ENCODE results near the gene MIER2.
A peak's percentile ranks its signal among the peaks of the same experiment; 100 is the strongest.

Gene MIER2

DNA sequence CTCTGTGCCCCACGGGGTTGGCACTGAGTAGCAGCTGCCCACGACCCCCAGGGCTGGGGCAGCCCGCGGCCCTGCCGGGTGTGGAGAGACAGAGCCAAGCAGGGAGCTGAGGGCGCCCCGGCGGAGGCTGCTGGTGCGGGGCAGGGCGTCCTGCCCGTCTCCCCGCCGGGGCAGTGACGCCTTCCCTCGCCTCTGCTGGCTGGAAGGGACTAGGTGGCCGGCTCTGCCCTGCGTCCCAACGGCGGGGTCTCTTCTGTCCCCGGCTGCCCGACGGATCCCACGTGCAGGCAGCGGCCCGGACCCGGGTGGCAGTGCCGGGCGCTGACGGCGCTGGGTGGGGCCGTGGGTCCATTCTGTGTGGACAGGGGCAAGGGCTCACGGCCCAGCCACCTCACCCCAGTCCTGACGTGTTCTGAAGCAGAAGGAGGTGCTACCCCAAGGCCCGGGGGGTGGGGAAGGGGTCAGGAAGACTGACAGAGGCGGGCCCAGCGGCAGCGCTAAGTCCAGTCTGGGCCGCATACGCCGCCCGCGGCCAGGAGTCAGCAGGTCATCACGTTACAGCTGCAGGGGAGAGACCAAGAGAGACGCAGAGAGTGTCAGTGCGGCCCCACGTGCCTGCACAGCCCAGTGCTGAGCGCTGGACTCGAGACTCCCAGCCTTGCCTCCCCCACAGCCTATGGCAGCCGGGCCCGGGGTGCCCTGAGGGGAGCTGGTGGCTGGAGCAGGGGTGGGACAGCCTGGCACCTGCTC, 38.3 kb downstream of the MIER2 start:
- DNase-seq, result no peak

DNA sequence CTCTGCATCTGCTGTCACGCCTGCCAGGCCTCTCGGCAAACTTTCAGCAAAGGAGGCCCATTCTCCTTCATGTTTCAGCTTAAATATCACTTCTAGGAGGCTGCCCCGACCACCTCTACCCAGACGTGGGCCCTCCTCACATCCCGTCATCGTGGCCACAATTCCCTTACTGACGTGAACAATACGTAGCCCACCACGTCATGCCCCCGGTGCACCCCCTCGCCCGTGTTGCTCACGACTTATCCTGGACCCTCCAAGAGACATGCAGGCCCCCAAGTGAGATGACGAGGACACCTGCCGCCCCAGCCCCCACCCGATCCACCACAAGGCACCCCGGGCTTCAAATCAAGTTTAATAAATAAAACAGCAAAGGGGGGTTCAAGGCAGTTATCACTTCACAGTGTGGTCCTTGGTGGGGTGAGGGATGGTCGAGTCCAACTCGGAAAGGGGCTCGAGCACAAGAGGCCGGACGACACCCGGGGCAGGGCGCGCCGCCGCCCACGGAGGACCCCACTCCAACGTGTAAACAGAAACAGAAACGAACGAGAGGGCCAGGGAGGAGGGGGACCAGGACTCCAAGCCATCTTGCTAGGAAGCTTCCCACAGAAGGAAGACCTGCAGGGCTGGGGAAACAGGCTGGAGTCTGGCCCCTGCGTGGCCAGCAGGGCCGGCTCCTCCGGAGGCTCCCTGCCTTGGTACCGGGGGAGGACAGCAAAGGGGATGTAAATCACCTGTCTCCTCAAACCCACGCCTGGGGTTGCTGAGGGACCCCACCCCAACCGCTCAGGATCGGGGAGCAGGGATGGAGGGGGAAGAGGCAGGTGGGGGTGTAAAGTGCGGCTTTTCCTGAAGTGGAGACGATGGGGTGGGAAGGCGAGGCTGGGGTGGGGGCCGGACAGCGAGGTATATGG, 39.1 kb downstream of the MIER2 start:
- DNase-seq, result no peak

DNA sequence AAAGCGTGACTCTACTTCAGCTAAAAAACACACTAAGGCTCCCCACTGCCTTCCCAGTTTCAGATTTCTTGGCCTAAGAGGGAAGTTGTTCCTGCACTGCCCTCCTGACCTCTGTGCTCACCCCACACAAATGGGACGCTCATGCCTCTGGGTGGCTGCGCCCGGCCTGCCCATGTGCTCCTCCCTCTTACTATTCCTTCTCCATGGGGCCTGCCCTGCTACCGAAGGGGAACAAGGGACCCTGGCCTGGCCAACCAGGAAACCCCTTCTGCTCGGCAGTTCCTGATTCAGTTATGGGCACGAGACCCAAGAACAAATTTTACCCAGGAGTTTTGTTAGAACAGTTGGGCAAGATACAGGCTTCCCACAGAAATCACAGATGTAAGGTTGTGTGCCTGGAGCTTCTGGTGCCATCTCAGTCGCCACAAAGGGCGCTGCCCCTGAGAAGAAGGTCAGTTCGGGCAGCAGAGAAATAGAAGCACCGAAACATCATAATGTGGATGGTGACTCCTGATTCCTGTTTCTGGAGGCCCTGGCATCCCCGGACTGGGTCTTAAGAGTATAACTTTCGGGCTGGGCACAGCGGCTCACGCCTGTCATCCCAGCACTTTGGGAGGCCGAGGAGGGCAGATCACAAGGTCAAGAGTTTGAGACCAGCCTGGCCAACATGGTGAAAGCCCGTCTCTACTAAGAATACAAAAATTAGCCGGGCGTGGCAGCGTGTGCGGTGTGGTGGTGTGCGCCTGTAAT, 47.9 kb downstream of the MIER2 start:
- no peak for DNase-seq

DNA sequence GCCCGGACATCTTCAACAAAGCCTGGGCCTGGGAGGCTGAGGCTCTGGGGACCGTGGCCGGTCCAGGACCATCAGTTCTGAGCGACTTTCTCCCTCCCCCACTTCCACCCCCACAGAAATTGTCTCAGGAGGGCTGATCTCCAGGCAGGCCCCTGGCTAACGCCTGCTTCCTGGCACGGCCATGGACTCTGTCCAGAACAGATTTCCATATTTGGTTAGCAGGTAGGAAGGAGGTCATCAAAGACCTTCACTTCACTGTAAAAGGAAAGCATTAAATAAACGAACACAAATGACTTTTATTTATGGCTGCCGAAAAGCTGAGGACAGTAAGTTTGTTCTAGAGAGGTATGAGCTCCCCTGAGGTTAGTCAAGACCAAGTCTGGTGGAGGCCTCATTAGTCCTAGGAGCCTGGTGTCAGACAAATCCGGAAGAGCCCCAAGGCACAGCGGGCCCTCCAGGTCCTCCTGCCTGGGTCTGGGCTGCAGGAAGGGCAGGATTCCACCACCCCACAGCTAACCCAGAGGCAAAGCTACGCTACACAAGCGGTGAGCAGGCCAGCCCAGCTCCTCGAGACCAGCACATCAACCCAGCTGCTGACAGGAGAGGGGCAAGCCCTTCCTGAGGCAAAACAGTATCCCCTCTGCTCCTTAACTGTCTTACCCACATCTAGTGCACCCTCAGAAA, 48.8 kb downstream of the MIER2 start:
- no peak for DNase-seq

DNA sequence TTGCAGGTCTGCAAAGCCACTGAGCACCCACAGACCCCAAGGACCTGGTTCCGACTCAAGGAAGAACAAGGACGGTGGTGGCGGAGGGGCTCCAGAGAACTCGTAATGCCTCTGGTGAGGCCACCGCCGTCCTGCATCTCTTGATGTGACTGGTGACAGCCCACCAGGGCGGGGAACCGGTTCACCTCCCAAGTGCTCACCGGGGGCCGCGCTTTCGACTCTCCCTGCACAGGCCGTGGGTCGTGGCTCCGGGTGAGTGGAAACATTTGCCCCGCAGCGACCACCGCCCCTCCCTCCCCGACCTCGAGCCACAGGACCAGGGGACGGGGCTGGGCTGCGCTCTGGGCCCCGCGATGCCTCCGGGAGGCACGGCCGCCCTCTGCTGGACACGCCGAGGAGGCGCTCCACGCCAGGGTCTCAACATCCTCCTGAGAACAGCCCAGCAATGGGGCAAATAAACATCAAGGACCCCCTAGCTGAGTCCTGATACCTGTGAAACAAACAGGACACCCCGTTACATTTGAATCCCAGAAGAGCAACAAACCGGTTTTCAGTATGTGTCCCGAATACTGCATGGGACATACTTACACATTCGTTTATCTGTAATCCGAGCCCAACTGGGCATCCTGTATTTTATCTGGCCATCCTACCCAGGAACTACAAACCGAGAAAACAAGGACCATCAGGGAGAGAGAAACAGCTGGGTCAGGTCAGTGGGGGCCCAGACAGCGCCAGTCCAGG, 49.5 kb downstream of the MIER2 start:
- peak; percentile 50 for DNase-seq

DNA sequence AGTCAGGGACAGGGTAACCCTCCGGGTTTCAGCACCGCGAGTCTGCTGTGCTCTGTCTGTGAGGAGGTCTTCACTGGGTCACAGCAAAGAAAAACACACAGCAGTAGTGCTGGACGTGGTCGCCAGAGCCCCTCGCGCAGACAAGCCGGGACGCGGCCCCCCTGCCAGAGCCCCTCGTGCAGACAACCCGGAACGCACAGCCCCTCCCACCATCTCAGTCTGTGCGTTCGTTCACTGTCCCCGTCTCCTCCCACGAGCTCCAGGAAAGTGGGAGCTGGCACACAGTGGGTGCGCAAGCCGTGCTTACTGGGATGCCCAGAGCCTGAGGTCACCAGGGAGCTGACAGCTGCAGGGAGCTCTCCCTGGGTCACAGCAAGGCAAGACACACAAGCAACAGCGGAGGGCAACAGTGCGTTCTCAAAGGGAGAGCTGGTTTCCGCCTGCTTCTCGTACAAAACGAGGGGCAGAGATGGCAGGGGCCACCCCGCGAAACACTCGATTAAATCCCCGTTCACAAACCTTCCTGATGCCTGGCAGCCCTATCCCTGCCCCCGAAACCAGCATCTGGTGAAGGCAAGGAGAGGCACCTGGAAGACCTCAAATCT, 50.2 kb downstream of the MIER2 start:
- DNase-seq, result no peak

DNA sequence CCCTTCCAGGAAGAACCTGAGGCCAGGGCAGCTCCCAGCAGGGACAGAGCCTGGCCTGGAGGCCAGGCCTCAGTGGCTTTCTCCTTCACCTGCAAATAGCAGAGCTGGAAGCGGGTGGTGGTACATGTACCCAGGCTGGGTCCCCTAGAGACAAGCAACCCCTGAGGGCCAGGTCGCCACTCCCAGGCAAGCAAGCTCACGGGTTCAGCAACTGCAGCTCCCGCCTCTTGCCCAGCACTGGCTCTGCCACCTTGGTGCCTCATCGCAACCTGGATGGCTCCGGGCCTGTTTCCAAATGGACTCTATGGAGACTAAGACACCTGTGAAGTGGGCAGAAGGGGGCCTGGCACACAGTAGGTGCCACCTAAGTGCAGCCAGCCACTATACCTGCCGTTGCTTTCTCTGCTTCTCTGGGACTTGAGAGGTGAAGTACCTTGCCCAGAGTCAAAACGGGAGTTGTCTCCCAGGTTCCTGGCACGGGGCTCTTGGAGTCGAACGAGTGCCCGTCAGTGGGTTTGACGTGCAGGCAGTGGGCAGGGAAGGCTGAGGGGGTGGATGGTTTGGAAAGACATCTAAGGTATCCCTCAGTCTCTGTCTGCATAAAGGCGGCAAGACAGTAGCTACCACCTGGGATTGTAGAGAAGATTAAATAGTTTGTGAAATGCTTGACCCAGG, 51.0 kb downstream of the MIER2 start:
- no peak for DNase-seq

DNA sequence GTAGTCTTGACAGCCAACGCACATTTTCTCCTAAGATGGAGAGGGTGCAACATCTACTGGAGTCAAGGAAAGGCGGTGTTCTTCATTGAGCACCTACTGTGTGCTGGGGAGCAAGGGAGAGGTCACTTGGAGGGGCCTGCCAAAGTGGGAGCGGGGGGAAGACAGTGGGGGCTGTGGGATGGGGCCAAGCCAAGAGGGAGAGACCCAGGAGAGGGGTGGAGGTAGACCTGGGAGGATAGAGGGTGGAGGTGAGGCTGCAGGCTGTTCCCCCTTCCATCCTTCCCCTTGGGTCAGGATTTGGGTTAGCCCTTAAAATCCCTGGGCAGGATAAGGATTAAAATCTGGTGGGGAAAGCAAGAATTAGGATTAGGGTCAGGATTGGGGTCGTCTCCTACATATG, 51.6 kb downstream of the MIER2 start:
- no peak for DNase-seq

DNA sequence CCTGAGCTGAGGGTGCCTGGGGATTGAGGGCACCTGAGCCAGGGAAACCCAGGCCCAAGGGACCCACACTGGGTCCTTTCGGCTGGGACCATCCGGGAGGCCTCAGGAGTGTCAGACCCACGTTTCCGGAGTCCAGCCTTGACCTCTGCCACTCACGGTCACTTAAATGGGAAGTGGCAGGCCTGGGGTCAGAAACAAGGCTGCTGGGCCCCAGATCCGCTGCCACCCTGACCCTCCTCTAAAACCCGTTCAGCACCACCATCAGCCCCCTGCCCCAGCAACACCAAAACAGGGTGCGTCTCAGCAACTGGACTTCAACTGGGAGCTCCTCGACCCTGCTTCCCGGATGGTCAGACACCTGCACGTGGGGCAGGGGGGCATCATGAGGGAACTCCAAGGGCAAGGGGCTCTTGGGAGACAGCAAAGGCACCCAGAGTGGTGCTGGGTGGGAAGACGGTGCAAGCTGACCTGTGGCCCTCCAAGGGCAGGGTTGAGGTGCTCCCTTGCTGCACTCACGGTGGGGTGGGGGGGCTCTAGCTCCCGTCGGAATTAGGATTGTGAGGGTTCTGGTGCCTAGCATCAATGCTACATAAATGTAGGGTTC, 52.2 kb downstream of the MIER2 start:
- DNase-seq, result no peak

DNA sequence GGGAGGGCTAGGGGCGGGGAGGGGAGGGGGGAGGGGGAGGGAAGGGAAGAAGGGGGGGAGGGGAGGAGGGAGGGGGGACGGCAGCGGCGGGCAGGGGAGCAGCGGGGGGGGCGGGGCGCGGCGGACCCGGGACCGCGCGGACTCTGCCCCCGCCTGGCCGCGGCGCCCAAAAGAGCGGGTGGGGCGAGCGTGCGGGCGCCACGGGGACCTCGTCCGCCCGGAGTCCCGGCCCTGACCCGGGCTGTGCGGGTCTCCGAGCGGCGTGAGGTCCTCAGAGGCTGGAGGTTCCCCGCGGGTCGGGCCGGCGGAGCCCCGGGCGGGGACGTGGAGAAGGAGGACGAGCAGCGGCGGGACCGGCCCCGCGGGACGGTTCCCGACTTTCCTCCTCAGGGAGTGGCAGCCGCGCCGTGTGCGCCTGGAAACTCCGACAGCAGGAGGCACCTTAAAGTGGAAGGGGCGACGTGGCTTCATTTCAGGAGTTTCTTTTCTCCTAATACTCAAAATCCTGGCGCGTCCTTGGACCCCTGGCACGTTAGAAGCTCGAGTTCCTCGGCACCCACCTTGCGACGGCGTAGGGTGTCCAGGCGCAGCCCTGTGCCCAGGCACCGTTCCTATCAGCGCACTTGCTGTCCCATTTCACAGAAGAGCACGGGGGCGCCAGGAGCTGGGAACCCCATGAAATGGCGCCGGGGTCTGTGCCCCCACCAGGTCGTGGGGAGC, 52.9 kb downstream of the MIER2 start:
- no peak for DNase-seq

DNA sequence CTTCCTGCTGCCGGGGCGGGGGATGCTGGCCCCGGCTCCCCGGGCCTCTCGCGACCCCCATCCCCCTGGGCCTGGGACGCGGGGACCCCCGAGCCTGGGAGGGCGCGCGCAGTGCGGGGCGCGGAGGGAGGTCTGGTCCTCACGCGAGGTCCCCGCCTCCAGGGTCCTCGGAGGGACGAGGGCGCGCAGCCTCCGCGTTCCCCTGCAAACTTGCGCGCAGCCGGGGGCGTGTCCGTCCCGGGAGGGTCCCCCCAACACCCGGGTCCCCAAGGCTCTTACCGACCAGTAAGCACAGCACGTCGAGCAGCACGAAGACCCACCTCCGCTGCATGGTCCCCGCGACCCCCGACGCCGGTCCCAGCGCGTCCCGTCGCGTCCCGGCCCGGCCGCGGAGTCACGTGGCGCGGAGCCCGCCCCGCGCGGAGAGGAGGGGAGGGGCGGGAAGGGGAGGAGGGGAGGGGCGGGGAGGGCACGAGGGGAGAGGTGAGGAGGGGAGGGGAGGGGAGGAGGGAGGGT, 53.5 kb downstream of the MIER2 start, which contains the start of gene PLPP2:
TSS of gene PLPP2 (minus strand) at position 398 of the 516 bp plus-strand sequence. CDS start at position 331, 67 bp downstream.
- DNase-seq, result no peak

DNA sequence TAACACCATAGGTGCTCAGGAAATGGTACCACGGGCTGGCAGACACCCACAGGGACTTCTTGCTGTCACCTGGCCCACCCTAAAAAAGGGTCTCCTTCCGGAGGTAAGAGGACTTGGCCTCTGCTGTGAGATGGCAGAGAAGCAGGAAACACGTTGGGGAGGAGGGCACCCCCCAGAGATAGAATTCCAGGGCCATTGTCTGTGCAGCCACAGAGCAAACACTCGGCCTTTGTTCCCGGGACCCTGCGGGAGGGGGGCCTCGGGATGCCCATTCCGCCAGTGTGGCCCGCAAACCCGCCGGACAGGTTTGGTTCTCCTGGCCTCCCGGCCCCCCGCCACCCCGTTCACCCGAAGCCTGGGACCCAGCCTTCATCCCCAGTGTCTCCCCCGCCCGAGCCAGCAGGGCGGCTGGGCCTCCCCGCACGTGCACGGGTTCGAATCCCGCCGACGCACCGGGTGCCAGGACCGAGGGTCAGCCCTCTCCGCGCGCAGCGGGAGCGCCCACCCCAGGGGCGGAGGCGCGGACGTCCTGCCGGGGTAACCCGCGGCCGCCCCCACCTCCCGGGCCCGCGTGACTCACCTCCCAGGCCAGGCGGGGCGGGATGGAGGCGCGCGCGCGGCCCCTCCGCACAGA, 54.1 kb downstream of the MIER2 start:
- DNase-seq, result no peak

DNA sequence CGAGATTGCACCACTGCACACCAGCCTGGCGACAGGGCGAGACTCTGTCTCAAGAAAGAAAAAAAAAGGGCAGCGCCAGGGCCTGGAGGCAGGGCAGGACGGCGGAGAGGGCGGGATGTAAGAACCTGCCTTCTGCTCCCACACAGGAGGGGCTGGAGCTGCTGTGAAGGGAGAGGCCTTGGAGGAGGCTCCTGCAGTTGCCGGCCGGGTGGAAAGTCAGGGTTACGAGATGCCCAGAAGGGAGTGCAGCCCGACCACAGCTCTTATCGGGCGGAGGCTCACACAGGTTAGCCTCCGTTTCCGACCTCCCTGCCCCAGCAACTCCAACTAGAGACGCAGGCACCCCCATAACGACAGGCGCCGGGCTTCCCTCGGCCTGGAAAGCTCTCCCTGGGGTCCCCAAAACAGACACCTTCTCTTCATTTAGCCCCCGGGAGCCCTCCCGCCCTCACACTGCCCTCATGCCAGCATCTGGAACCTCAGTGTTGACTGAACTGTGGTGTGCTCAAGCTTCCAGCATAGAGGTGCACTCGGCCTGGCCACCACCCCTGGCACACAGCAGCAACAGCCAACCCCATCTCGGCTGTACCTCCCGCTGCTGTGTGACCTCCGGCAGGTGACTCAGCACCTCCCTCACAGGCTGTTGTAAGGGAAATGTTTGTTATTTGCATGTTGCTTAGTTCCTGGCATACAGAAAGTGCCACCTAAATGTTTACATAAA, 54.8 kb downstream of the MIER2 start:
- DNase-seq, result peak; percentile 30

DNA sequence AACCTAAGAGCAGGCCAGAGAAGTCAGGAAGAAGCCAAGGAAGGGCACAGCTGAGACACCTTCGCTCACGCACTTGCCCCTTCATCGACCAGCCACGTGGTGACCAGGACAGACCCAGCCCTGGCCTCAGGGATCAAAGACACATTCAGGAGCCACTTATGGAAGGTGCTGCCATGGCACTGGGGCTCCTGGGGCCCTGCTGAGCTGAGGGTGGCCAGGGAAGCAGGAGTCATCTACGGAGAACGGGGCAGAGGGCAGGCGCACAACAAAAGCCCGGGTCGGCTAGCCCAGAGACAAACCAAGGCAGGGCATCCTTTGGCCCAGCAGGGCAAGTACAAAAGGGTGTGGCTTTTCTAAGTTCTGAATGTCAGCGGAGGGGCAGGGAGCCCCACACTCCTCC, 55.7 kb downstream of the MIER2 start:
- DNase-seq, result no peak

DNA sequence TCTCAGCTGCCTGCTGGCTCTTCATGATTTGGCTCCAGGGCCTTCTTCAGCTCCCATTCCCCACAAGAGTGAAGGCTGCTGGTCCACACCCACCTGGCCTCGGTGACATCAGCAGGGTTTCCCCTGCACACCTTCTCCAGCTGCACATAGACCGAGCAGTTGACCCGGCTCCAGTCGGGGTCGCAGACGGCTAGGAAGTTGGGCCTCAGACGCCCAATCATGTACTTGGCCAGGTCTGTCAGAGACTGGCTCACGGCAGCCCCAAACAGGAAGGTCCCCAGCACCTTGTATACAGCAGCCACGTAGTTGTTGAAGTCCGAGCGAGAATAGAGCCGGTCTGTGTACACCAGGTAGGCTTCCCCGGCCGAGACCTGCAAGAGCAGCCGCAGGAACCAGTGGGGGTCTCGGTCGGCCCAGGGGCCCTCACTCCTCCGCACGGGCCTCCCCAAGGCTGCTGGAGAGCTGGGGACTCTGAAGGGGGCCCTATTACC, 57.2 kb downstream of the MIER2 start:
- no peak for DNase-seq

DNA sequence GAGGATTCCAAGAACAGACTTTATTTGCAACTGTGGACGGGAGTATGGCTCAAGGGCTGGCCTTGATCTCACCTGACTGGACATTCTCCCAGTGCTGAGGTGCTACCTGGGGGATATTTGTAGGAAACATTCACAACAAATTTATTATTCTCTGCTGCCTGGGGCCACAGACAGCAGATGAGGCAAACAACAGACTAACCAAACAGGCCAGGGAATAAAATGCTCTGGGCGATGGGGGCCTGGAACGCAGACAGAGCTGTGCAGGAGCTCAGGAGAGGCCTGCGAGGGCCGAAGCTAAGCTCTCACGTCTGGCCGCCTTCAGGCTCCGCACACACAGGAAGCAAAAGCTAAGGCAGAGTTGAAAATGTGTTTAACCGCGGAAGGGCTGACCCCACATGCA, 61.2 kb downstream of the MIER2 start:
- DNase-seq, result no peak

DNA sequence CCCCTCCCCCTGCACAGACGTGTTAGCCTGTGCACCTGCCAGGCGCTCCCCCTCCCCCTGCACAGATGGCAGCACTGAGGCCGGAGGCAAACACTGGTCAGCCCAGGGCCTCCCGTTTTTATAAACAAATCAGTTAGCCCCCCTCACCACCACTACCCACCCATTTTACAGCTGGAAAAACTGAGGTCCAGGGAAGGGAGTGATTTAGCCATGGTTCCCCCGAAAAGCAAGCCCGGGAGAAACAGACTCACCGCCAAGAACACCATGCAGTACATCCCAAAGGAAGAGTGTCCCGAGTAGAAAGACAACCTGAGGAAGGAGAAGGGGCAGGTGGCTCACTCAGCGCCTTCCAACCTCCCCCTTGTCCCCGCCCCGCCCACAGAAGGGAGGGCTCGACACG, 62.1 kb downstream of the MIER2 start:
- DNase-seq, result no peak

DNA sequence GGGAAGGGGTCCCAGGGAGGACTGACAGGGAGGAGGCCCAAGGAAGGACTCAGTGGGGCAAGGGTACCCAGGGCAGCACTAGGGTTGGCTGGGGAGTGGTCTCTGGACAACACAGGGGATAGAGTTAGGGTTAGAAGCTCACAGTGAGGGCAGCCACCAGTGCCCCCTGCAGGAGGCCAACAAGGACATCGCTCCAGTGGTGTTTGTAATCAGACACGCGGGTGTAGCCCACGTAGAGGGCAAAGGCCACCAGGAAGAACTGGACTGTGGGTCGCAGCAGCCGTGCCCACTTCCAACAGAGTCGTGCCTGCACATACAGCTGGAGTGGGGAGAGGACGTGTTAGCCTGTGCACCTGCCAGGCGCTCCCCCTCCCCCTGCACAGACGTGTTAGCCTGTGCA, 62.6 kb downstream of the MIER2 start:
- no peak for DNase-seq

Measured in stimulated activated CD4-positive, alpha-beta T cell treated with anti-CD3 and anti-CD28 coated beads, Interleukin-4, amount 100 ng/mL, for 24 hours (primary cell).